Neural crest cell (in vitro differentiated cells): Measurements from ENCODE around the gene AKR1A1. TPM values are rescaled to one million over a fixed set of nuclear protein-coding genes. Genes with fewer than 3 reads are reported as not detected.

Experiments
- DNase-seq: peaks from one replicate; pipeline ENCODE4 v3.0.0; 2021; ENCODE audit warnings: low read depth, mixed read lengths, low spot score
- H3K27ac Mint-ChIP-seq: one replicate; pipeline ENCODE4 v1.8.0; 2021; ENCODE audit warnings: mild to moderate bottlenecking, mixed read lengths; ENCODE audit not compliant: unreplicated experiment
- H3K27me3 Mint-ChIP-seq: 2 replicates; pipeline ENCODE4 v1.8.0; 2021; ENCODE audit warnings: low read depth, mild to moderate bottlenecking, mixed read lengths
- H3K36me3 Mint-ChIP-seq: 2 replicates; pipeline ENCODE4 v1.8.0; 2021; ENCODE audit warnings: low read depth, mild to moderate bottlenecking, mixed read lengths
- H3K4me1 Mint-ChIP-seq: 2 replicates; pipeline ENCODE4 v1.8.0; 2021; ENCODE audit warnings: mixed read lengths
- H3K4me3 Mint-ChIP-seq: one replicate; pipeline ENCODE4 v1.8.0; 2021; ENCODE audit warnings: mild to moderate bottlenecking, mixed read lengths
- H3K9me3 Mint-ChIP-seq: 2 replicates; pipeline ENCODE4 v1.8.0; 2021; ENCODE audit warnings: mixed read lengths
- CTCF ChIP-seq: fragments of 200-600 bp; sonication (generic); conservative IDR thresholded peaks from 2 replicates; pipeline ENCODE4 v1.5.0; 2021; ENCODE audit warnings: antibody characterized with exemption, mild to moderate bottlenecking
- total RNA-seq: library from RNA; stranded (reverse); gene quantifications from 2 replicates; pipeline ENCODE4 v1.2.1, GENCODE V29; 2021

The AKR1A1 gene
- total RNA-seq, 1 donor from 2014 or later, result 192 TPM

GRCh38 chr1:45568421-45568820, 17.8 kb downstream of the AKR1A1 start:
- Mint-ChIP-seq H3K27me3 (no peaks in the 10 kb centered on the region), H3K4me1 (peaks cover 4% of the 10 kb centered on the region), H3K4me3 (no peak overlapping the region), H3K36me3 (peaks cover 11% of the 10 kb centered on the region), H3K9me3 (no peaks in the 10 kb centered on the region), H3K27ac (peak overlapping the region; percentile 19)
- TF ChIP-seq CTCF, result no peak
- DNase-seq, result no peak

- H3K4me1 Mint-ChIP-seq, result peaks cover 4% of the 10 kb centered on the region
- H3K36me3 Mint-ChIP-seq, result peaks cover 7% of the 10 kb centered on the region
- DNase-seq, result no peak
- TF ChIP-seq CTCF, result no peak
- no peaks in the 10 kb centered on the region for H3K27me3 Mint-ChIP-seq
- H3K27ac Mint-ChIP-seq, result no peak overlapping the region
- H3K4me3 Mint-ChIP-seq, result no peak overlapping the region
- no peaks in the 10 kb centered on the region for H3K9me3 Mint-ChIP-seq
These were observed 18.9 kb downstream of the AKR1A1 start for GRCh38 chr1:45569571-45569961.

- Mint-ChIP-seq H3K9me3 (no peaks in the 10 kb centered on the region), H3K36me3 (peaks cover 7% of the 10 kb centered on the region), H3K4me3 (no peak overlapping the region), H3K27me3 (no peaks in the 10 kb centered on the region), H3K27ac (no peak overlapping the region), H3K4me1 (peaks cover 4% of the 10 kb centered on the region)
- TF ChIP-seq CTCF, result peak; percentile 97
- DNase-seq, result peak; percentile 63
These were observed 19.4 kb downstream of the AKR1A1 start for GRCh38 chr1:45569962-45570581.

GRCh38 chr1:45570631-45571030, 20.0 kb downstream of the AKR1A1 start:
- Mint-ChIP-seq H3K4me3 (no peak overlapping the region), H3K9me3 (no peaks in the 10 kb centered on the region), H3K27me3 (no peaks in the 10 kb centered on the region), H3K4me1 (peaks cover 4% of the 10 kb centered on the region), H3K36me3 (peaks cover 7% of the 10 kb centered on the region), H3K27ac (no peak overlapping the region)
- no peak for TF ChIP-seq CTCF
- DNase-seq, result no peak

- Mint-ChIP-seq H3K9me3 (no peaks in the 10 kb centered on the region), H3K4me1 (peaks cover 4% of the 10 kb centered on the region), H3K36me3 (peaks cover 6% of the 10 kb centered on the region), H3K27ac (no peak overlapping the region), H3K27me3 (no peaks in the 10 kb centered on the region), H3K4me3 (peak overlapping the region; percentile 48)
- no peak for DNase-seq
- no peak for TF ChIP-seq CTCF
These were observed 22.7 kb downstream of the AKR1A1 start for GRCh38 chr1:45573231-45573804.
